ENCODE measurements around the gene TMEM63B.
"Not testable (repeated sequence)": the region's sequence is repeated elsewhere in the genome, so short reads cannot be mapped to it uniquely, and the experiment has no call there.

TMEM63B gene

DNA sequence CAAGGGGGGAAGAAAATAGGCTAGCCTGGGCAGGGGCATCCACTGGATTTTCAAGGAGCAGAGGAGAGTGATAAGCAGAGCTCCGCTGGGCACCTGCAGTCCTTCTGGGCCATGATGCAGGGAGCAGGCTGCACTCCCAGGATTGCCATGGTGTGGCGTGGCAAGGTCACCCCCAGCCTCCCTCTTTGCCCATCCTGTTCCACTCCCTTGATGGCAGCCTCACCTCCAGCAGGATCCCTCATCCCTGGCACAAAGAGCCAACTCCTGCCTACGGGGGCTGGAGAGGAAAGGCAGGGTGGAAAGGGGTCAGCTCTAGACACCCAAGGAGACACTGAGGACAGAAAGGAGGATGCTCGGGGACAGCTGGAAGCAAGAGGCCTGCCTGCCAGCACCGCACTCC lies 67.0 kb downstream of the TMEM63B start:
- TF ChIP-seq, protein P1, sequence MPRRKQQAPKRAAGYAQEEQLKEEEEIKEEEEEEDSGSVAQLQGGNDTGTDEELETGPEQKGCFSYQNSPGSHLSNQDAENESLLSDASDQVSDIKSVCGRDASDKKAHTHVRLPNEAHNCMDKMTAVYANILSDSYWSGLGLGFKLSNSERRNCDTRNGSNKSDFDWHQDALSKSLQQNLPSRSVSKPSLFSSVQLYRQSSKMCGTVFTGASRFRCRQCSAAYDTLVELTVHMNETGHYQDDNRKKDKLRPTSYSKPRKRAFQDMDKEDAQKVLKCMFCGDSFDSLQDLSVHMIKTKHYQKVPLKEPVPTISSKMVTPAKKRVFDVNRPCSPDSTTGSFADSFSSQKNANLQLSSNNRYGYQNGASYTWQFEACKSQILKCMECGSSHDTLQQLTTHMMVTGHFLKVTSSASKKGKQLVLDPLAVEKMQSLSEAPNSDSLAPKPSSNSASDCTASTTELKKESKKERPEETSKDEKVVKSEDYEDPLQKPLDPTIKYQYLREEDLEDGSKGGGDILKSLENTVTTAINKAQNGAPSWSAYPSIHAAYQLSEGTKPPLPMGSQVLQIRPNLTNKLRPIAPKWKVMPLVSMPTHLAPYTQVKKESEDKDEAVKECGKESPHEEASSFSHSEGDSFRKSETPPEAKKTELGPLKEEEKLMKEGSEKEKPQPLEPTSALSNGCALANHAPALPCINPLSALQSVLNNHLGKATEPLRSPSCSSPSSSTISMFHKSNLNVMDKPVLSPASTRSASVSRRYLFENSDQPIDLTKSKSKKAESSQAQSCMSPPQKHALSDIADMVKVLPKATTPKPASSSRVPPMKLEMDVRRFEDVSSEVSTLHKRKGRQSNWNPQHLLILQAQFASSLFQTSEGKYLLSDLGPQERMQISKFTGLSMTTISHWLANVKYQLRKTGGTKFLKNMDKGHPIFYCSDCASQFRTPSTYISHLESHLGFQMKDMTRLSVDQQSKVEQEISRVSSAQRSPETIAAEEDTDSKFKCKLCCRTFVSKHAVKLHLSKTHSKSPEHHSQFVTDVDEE (CRISPR knock-in tag; IDR thresholded peaks at IDR 0.05), result no peak
- TF ChIP-seq PPARA (CRISPR knock-in tag; IDR thresholded peaks at IDR 0.05; ENCODE audit: borderline replicate concordance) (no peak), ZNF565 (CRISPR knock-in tag; conservative IDR thresholded peaks at IDR 0.05; ENCODE audit: low read depth) (no peak), GLIS3 (CRISPR knock-in tag; IDR thresholded peaks at IDR 0.05) (no peak)
- no peak for ATAC-seq

DNA sequence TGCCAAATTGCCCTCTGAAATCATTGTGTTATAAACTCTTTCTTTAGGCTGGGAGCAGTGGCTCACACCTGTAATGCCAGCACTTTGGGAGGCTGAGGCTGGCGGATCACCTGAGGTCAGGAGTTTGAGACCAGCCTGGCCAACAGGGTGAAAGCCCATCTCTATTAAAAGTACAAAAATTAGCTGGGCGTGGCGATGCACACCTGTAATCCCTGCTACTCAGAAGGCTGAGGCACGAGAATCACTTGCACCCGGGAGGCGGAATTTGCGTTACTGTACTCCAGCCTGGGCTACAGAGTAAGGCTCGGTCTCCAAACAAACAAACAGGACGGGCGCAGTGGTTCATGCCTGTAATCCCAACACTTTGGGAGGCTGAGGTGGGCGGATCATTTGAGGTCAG lies 69.0 kb downstream of the TMEM63B start:
- not testable (repeated sequence) for ATAC-seq

GRCh38 chr6:44198684-44199083 lies 71.3 kb downstream of the TMEM63B start:
- no peak for ATAC-seq
- TF ChIP-seq BACH2 (CRISPR knock-in tag; IDR thresholded peaks at IDR 0.05; ENCODE audit: borderline replicate concordance), result no peak
- TF ChIP-seq ESRRG (CRISPR knock-in tag; IDR thresholded peaks at IDR 0.05), result no peak
- TF ChIP-seq ISL1 (CRISPR knock-in tag; IDR thresholded peaks at IDR 0.05), result no peak
- TF ChIP-seq PPARA (CRISPR knock-in tag; IDR thresholded peaks at IDR 0.05; ENCODE audit: borderline replicate concordance), result no peak

DNA sequence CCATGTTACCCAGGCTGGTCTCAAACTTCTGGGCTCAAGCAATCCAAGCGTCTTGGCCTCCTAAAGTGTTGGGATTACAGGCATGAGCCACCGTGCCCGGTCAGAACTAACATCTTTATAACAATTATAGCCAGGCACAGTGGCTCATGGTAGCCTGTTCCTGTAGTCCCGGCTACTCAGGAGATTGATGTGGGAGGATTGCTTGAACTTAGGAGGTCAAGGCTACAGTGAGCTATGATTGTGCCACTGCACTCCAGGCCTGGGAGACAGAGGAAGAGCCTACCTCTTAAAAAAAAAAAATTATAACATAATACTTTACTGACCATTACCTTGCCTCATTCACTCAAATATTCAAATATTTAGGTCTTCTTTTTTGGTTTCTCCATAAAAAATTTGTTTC lies 72.5 kb downstream of the TMEM63B start:
- TF ChIP-seq ZC3H10 (CRISPR knock-in tag; IDR thresholded peaks at IDR 0.05) (no peak), CREB5 (CRISPR knock-in tag; IDR thresholded peaks at IDR 0.05; ENCODE audit: low read depth) (no peak), BACH2 (CRISPR knock-in tag; IDR thresholded peaks at IDR 0.05; ENCODE audit: borderline replicate concordance) (no peak), ZNF70 (CRISPR knock-in tag; IDR thresholded peaks at IDR 0.05) (no peak), RARB (CRISPR knock-in tag; IDR thresholded peaks at IDR 0.05) (no peak), OSR1 (CRISPR knock-in tag; IDR thresholded peaks at IDR 0.05) (no peak), ZNF8 (CRISPR knock-in tag; IDR thresholded peaks at IDR 0.05) (no peak), ARNTL (CRISPR knock-in tag; IDR thresholded peaks at IDR 0.05; ENCODE audit: borderline replicate concordance, low read depth) (no peak), GLIS3 (CRISPR knock-in tag; IDR thresholded peaks at IDR 0.05) (no peak)
- TF ChIP-seq, protein P1 (CRISPR knock-in tag; IDR thresholded peaks at IDR 0.05), result no peak
- ATAC-seq, result no peak

DNA sequence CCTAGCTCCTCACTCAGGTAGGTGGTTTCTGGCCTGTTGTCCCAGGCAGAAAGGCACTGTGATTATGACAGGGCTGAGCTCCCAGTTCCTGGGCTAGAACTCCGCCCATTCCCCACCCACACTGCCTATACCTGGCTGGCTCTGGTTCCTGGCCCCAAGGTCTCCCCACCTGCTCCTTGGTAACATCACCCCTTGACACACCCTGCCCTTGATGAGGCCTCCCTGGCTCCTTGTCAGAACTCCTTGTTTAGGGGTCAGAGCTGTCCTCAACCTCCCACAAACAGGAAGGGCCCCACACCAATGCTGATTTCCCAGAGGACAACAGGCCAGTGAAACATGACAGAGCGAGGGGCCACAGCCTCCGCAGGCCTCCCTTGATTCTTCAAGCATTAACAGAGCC lies 73.8 kb downstream of the TMEM63B start:
- no peak for ATAC-seq
- TF ChIP-seq ZFP30 (CRISPR knock-in tag; IDR thresholded peaks at IDR 0.05) (no peak), ZC3H10 (CRISPR knock-in tag; IDR thresholded peaks at IDR 0.05) (no peak), CSDC2 (CRISPR knock-in tag; IDR thresholded peaks at IDR 0.05) (no peak), PATZ1 (CRISPR knock-in tag; IDR thresholded peaks at IDR 0.05; ENCODE audit: borderline replicate concordance) (no peak), GLIS3 (CRISPR knock-in tag; IDR thresholded peaks at IDR 0.05) (no peak), ISL1 (CRISPR knock-in tag; IDR thresholded peaks at IDR 0.05) (no peak), TCF4 (CRISPR knock-in tag; IDR thresholded peaks at IDR 0.05; ENCODE audit: borderline replicate concordance) (no peak), ARNTL (CRISPR knock-in tag; IDR thresholded peaks at IDR 0.05; ENCODE audit: borderline replicate concordance, low read depth) (no peak), PPARA (CRISPR knock-in tag; IDR thresholded peaks at IDR 0.05; ENCODE audit: borderline replicate concordance) (no peak), BACH2 (CRISPR knock-in tag; IDR thresholded peaks at IDR 0.05; ENCODE audit: borderline replicate concordance) (no peak), ZNF565 (CRISPR knock-in tag; conservative IDR thresholded peaks at IDR 0.05; ENCODE audit: low read depth) (no peak), RARB (CRISPR knock-in tag; IDR thresholded peaks at IDR 0.05) (no peak), POU6F1 (CRISPR knock-in tag; IDR thresholded peaks at IDR 0.05; ENCODE audit: borderline replicate concordance, low read depth) (no peak), SNAI2 (CRISPR knock-in tag; IDR thresholded peaks at IDR 0.05) (no peak), ZNF70 (CRISPR knock-in tag; IDR thresholded peaks at IDR 0.05) (no peak)
- TF ChIP-seq, protein P2, sequence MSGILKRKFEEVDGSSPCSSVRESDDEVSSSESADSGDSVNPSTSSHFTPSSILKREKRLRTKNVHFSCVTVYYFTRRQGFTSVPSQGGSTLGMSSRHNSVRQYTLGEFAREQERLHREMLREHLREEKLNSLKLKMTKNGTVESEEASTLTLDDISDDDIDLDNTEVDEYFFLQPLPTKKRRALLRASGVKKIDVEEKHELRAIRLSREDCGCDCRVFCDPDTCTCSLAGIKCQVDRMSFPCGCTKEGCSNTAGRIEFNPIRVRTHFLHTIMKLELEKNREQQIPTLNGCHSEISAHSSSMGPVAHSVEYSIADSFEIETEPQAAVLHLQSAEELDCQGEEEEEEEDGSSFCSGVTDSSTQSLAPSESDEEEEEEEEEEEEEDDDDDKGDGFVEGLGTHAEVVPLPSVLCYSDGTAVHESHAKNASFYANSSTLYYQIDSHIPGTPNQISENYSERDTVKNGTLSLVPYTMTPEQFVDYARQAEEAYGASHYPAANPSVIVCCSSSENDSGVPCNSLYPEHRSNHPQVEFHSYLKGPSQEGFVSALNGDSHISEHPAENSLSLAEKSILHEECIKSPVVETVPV (CRISPR knock-in tag; IDR thresholded peaks at IDR 0.05), result no peak

Measured in SK-N-SH treated with all-trans-retinoic acid at 6 μM for 48 hours (cell line).